ENCODE data around the gene PTGR1. TPM values are rescaled to one million over a fixed set of nuclear protein-coding genes. Genes with fewer than 3 reads are reported as not detected.
"Not testable (repeated sequence)": the region's sequence is repeated elsewhere in the genome, so short reads cannot be mapped to it uniquely, and the experiment has no call there.

The PTGR1 gene
- 100 to 1,000 TPM; 199 to 397 (median 309) TPM for polyA plus RNA-seq (ENCODE audit: insufficient read length in 3 of 3)

DNA sequence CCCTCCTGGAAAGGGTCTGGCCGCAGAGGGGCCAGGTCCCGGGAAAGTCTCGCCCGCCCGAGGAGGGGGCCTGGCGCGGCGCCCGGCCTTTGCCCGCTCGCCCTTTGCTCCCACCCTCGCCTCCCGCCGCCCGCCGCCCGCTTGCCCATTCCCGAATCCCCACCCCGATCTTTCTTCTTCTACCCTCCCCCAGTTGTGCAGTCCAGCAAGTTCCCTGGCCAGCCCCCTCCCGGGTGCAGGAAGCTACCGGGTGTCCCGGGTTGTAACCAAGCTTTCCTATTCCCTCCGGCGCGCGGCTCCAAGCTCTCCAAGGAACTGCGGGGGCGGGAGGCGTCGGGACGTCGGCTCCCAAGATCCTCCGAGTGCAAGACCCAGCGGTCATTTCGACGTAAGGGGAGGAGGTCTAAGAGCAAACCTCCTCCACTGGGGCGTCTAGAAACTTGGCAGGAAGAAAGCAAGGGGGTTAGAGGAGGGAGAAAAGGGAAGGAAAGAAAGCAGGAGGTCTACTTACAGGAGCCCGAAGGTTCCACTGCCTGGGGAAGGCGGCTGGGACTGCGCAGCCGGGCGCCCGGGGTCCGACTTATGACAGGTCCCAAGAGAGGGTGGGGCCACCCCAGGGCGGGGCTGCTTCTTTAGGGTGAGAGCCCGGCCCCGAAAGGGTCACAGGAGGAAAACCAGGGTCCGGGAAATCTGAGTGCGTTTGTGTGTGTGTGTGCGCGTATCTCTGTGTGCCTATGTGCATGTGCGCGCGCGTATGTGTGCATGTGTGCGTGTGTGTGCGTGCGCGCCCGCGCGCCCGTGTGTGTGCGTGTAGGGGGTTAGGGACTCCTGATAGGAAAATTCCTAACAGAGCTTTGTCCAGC, at the start of gene PTGR1:
Gene PTGR1, minus strand, starts transcription at position 556 of the 863 bp plus-strand sequence. CDS start 2,225 bp downstream, outside the sequence.
- DNase-seq (ENCODE audit: low read depth in 3 of 3, low spot score in 2 of 3) = peak; percentile 67 to 80 (median 80)

DNA sequence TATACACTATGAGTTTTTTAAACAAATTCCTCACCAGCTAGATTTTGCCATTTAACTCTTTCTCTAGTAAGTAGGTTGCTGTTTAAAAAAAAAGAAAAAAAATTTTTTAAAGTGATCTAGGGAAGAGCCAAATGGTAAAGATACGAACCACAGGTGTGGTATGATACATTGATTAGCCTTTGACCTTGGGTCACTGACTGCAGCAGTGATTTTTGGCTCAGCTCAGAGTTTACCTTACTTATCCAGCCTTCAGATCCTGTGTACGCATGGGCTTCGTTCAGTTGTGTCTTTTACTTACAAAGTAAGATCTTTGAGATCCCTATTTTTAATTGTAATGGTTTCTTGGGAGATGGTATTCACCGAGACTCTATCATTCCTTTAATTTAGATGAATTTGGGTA, 49.6 kb upstream of the PTGR1 start:
- no peak for DNase-seq (ENCODE audit: low read depth in 3 of 3, low spot score in 2 of 3)

- DNase-seq (ENCODE audit: low read depth in 3 of 3, low spot score in 2 of 3) = no peak
Observed at GRCh38 chr9:111648066-111648465, 48.6 kb upstream of the PTGR1 start.

DNA sequence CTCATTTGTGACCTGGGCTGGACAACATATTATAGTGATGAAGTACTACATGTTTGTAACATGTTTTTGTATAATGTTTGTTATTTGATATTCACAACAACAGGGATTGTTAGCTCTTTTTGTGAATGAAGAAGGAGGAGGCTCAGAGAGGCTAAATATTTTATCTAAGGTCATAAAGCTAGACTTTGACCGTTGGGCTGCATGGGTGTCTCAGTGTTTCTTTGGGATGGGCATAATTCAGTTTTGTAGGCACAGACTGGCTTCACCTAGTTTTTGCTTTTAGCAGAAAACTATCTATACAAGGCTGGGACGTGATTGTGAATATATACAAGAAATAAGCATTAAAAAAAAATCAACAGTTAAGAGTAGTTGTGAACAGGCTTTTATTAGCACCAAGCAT, 47.0 kb upstream of the PTGR1 start:
- DNase-seq (ENCODE audit: low read depth in 3 of 3, low spot score in 2 of 3) = no peak

DNA sequence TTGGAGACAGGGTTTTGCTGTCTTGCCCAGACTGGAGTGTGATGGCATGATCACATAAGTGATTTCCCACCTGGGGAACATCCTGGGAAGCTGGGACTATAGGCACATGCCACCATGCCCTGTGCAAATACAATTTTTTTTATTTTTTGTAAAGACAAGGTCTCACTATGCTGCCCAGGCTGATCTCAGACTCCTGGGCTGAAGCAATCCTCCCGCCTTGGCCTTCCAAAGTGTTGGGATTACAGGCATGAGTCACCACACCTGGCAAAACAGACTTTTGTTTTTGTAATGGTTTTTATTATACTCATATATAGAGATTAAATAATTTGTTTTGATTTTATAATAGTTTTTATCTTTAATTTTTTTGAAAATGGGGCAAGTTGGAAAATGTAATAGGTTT, 46.4 kb upstream of the PTGR1 start:
- no peak for DNase-seq (ENCODE audit: low read depth in 3 of 3, low spot score in 2 of 3)

GRCh38 chr9:111644195-111644772, 44.8 kb upstream of the PTGR1 start:
- no peak for DNase-seq (ENCODE audit: low read depth in 3 of 3, low spot score in 2 of 3)

GRCh38 chr9:111637421-111637950, 38.0 kb upstream of the PTGR1 start:
- no peak for DNase-seq (ENCODE audit: low read depth in 3 of 3, low spot score in 2 of 3)

DNA sequence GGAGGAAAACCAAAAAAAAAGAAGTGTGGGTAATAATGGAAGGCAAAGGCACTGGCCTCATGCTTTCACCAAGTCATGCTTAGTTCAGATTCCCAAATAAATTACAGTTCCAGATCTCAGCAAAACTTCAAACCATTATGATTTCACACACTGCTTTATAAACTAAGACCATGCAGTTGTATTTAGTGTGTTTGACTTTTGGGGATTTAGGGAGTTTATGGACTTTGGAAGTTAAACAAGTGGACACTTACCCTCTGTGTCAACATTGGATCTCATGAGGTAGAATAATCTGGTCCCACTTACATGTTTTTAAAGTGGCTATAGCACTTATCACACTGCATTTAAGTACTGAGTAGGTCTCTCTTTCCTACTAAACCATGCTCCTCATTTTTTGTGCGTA, 35.4 kb upstream of the PTGR1 start:
- no peak for DNase-seq (ENCODE audit: low read depth in 3 of 3, low spot score in 2 of 3)

DNA sequence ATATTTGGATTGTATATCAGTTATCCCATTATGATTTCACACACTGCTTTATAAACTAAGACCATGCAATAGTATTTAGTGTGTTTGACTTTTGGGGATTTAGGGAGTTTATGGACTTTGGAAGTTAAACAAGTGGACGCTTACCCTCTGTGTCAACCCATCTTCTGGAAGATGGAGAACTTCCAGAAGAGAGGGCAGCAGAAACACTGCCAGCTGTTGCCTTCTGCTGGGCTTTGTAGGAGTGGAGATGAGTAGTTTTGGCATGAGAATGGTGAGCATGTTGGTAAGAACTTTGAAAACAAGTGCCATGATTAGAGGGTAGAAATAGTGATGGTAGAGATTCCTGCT, 33.9 kb upstream of the PTGR1 start:
- DNase-seq (ENCODE audit: low read depth in 3 of 3, low spot score in 2 of 3) = no peak

GRCh38 chr9:111632695-111633388, 33.4 kb upstream of the PTGR1 start:
- no peak for DNase-seq (ENCODE audit: low read depth in 3 of 3, low spot score in 2 of 3)

- no peak for DNase-seq (ENCODE audit: low read depth in 3 of 3, low spot score in 2 of 3)
Observed at GRCh38 chr9:111632060-111632459, 32.6 kb upstream of the PTGR1 start.

DNA sequence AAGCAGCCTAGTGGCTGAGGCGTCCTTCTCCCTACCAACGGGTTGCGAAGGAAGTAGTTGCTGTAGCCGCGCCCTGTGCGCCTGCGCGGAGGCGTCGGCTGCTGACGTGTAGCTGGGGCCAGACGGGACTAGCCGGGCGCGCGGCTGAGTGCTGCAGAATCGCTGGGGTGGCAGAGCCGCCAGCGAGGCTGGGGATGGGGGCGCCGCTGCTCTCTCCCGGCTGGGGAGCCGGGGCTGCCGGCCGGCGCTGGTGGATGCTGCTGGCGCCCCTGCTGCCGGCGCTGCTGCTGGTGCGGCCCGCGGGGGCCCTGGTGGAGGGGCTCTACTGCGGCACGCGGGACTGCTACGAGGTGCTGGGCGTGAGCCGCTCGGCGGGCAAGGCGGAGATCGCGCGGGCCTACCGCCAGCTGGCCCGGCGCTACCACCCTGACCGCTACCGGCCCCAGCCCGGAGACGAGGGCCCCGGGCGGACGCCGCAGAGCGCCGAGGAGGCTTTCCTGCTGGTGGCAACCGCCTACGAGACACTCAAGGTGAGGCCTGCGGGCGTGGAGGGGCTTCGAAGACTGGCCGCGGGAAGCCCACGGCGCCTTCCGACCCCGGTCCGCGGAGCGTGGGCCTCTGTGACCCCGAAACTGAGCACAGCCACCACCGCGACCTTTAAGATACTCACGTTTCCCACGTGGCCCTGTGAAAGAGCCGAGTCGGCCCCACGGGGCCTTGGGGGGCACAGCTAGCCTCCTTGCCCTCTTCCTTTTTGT, 31.9 kb upstream of the PTGR1 start, which contains the start of gene DNAJC25:
Gene DNAJC25, plus strand, starts transcription at position 121 of the 758 bp plus-strand sequence. Its CDS starts 74 bp downstream, at position 195.
- DNase-seq (ENCODE audit: low read depth in 3 of 3, low spot score in 2 of 3) = peak; percentile 92 to 95 (median 93)

DNA sequence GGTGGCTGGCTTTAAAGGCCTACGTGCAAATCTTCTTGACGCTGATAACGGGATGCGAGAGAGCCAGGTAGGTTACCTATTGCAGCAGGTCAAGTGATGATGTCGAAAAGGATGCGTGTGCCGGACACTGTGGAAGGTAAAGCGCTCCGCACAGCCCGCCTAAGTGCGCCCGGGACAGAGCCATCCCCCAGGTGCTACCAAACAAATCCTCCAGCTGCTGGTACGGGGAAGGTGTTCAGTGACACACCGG, 31.4 kb upstream of the PTGR1 start:
- DNase-seq (ENCODE audit: low read depth in 3 of 3, low spot score in 2 of 3) = no peak

DNA sequence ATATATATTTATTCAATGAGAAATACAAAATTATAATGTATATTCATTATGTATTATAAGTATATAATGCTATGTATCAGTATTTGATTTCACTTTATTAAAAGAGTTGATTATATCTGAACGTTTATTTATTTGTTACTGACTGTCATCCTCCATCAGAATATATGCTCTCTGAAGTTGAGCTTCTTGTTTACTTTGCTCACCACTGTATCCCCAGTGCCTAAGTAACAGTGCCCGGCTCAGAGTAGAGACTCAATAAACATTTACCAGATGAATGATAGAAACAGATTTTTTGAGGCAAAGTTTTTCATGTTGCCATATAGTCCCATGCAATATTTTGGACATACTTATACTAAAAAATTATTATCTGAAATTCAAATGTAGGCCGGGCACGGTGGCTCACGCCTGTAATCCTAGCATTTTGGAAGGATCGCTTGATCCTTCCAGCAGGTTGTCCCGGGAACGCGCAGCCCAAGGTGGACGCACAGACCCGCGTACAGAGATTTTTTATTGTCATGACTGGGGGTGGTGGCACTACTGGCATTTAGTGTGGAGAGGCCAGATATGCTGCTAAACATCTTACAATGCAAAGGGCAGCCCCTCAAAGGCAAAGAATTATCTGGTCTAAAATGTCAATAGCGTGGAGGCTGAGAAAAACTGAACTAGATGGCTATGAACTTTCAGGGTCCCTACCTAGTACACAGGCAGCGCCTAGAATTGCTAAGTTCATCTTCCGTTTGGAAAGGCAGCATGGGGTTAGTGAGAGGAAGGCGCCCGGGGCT, 30.9 kb upstream of the PTGR1 start:
- peak in 1 of 3 donors; percentile 53 for DNase-seq (ENCODE audit: low read depth in 3 of 3, low spot score in 2 of 3)

DNA sequence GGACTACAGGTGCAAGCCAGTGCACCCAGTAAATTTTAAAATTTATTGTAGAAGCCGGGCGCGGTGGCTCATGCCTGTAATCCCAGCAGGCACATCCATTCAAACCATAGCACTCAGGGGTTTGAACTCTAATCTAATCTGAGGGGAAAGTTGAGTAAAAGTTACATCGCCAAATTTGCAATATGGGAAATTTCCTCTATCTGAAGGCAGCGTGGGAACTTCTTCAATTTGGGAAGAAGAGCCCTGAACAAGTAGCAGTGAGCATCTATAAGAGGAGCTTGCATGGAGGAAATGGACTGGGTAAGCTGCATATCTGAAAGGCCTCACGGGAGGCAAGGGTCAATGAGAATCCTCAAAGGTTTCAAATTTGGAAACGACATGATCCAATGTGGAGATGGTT, 29.0 kb upstream of the PTGR1 start:
- no peak for DNase-seq (ENCODE audit: low read depth in 3 of 3, low spot score in 2 of 3)

DNA sequence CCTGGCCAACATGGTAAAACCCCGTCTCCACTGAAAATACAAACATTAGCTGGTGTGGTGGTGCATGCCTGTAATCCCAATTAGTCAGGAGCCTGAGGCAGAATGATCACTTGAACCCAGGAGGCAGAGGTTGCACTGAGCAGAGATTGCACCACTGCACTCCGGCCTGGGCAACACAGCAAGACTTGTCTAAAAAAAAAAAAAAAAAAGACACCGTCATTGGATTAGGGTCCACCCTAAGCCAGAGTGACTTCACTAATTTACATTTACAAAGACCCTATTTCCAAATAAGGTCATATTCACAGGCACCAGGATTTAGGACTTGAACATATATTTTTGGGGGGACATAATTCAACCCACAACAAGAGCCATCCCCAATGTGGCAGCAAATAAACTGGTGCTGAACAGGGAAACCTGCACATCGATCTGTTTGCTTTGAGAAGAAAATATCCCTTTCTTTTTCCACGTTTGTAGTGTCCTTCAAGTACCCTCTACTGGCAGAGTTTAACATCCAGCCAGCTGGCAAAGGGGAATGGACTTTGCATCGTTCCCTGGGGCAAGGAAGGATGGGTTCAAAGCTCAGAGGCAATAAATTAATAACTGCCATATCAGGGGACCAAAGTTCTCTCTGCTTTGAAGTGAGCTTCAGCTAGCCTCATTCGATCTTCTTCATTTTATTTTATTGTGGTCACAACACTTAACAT, 28.0 kb upstream of the PTGR1 start:
- DNase-seq (ENCODE audit: low read depth in 3 of 3, low spot score in 2 of 3) = no peak

DNA sequence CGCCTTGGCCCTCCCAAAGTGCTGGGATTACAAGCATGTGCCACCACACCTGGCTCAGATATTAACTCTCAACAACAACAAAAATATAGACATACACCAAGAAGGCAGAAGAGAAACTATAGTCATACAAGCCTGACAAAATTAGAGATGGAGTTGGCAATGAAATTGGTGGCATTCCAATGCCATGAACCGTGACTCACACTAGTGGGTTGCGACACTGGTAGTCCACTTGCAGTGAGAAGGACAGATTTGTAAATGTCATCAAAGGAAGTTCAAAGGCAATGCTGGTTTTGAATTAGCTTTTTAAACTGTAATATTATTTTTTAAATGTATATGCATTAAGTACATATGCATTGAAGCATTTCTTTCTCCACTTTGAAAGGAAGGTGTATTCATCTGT, 23.2 kb upstream of the PTGR1 start:
- no peak for DNase-seq (ENCODE audit: low read depth in 3 of 3, low spot score in 2 of 3)

GRCh38 chr9:111621895-111622480, 22.5 kb upstream of the PTGR1 start:
- DNase-seq (ENCODE audit: low read depth in 3 of 3, low spot score in 2 of 3) = no peak

GRCh38 chr9:111617349-111617748, 17.9 kb upstream of the PTGR1 start:
- not testable (repeated sequence) for DNase-seq (ENCODE audit: low read depth in 3 of 3, low spot score in 2 of 3)

Measured in right renal cortex interstitium (tissue), 3 donors.